CD4-positive, alpha-beta T cell treated with Interleukin-2 at 100 ng/mL for 4 hours (primary cell): ENCODE data around the gene HOXA13.

Experiments used
- DNase-seq: peaks from one replicate; pipeline ENCODE4 v3.0.0-alpha.2; 2020; ENCODE audit warnings: low spot score

HOXA13 gene

DNA sequence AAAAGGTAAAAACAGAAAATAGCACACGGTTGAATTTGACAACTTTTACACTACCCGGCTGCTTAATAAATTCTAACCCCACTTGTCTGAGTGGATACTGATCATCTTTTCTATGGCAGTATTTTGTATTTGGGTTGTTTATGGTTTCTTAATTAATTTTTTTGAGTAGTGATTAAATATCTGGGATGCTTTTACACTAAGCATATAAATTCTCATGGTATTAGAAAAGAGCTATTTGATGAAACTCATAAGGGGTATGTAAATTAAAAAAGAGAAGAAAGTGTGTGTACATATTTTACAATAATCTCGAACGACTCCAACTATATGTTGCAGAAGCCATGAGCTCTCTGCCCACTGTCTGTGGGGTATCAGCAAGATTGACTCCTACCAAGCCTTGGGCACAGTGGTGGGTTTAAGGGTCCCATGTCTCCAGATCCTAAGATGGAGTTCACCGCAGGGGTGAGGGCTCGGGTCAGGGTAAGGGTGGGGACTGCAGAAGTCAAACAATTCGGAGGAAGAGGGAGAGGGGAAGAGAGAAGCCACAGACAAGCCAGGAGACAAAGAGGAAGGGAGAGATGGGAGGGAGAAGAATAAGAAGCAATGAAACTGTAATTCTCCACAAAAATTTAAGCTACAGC lies 7.6 kb upstream of the HOXA13 start:
- DNase-seq = no peak

DNA sequence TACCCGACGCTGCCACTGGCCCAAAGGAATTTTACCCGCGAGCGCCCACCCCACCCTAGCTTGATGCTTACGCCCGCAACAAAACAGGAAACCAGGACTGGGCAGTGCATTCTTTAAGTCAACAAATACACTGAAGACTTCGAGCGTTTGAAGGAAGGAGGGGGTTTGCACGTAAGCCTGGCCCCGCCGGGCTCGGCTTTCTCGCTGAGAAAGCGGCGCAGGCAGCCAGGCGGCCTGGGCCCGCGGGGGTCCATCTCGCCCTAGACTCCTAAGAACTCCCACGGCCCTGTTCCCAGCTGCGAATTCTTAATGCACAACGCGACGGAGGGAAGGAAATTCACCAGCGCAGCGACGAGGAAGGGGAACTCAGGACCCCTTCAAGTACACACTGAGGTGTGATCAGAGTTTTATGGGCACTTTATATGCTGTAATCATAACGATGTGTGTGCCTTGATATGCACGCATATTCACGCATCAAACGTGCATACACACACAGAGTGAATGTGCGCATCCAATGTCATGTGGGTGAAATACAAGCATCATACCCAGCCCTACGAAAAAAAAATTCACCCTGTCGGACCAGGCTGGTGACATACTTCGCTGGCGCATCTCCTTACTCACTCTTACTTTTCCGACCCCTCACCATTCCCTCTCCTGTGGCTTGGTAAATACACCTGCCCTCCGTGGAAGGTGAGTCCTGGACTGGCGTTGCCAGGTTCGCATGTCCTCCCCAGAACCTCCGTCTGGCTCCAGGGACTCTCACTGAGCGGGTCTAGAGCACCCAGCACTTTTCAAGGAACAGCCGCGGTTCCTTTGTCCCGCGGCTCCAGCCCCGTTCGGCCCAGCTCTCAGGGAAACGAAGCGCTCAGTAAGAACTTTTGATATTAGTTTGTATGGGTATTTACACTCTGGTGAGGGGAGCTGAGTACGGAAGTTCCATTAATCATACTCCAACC lies 5.7 kb upstream of the HOXA13 start:
- no peak for DNase-seq

DNA sequence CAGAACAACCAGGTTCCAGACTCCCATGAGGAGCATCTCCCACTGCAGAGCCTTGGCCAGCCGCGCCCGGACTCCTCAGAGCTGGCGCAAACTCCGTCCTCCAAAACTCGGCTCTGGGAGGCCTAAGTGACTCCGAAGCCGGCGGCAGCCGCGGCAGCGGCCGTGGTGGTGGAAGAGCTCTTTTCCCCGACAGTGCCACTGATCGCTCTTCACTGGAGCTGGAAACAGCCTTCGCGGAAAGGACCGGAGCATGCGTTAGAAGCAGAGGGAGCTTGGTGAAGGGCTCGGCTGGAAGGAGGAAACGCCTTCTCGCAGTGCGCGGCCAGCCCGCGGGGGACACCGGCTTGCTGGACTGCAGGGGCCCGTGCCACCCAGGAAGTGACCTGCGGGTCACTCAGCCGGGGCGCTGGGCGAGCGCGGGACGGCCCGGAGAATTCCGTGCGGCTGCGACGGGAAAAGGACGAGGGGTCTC lies 5.0 kb upstream of the HOXA13 start:
- DNase-seq = no peak

DNA sequence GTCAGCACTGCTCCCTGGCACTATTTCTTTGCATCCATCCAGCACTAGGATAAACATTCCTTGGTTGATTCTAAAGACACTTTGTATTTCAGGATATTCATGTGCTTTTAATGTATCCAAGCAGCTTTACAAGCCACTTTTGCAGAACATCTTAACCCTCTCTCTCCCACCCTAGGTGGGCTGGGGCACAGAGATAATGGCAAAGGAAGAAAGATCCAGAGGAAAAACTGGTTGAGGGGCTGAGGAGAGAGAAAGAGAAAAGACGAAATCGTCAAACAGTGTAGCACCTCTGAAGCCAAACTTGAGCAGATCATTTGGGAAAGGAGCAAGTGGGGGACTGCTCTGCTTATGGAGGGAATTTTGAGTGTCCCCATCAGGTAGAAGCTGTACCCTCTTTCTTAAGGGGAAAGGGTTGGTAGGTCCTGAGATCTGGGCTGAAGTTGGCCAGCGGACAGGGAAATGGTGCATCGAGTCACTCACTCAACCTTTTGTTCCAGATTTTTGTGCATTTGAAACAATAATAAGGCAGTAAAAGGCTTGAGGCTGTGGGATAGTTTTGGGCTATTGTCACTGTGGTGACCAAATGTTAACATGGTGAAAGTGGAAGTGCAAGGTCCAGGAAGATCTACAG lies 4.2 kb upstream of the HOXA13 start:
- DNase-seq = no peak

DNA sequence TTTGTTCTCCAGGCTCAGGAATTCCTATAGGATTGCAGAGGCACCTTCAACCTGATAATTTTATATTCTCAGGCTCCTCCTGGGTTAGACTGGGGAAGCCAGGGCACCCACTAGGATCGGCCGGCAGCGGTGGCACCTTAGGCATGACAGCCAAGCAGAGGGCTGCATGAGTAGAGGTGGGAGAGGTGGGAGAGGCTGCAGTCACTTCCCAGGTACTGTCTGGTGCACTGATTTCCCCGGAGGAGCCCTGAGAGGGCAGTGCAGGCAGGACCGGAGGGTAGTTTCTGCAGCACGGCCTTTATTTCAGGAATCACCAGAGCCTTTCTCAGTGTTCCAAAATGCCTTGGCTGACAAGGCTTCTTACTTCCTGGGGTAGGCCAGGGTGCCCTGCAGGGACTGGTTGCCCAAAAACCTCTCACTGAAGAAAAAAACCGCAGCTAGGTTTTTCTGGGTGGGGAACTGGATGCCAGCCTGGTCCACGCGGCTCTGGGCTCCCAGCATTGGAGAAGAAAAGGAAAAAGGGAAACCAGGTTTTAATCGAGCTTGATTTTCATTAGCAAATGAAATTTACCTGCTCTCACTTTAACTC lies 3.6 kb upstream of the HOXA13 start:
- no peak for DNase-seq

DNA sequence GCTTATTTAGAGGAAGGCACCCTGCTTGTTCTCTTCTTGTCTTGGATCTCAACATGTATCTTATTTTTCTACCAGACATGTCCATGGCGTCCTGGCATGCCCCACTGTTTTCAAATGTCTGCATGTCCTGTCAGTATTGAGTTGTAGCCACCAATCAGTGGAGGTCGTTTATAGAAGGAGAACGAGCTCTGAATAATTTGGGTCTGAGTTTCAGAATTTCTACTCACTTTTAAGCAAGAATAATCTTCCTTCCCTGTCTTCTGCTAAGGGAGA lies 2.9 kb upstream of the HOXA13 start:
- no peak for DNase-seq

DNA sequence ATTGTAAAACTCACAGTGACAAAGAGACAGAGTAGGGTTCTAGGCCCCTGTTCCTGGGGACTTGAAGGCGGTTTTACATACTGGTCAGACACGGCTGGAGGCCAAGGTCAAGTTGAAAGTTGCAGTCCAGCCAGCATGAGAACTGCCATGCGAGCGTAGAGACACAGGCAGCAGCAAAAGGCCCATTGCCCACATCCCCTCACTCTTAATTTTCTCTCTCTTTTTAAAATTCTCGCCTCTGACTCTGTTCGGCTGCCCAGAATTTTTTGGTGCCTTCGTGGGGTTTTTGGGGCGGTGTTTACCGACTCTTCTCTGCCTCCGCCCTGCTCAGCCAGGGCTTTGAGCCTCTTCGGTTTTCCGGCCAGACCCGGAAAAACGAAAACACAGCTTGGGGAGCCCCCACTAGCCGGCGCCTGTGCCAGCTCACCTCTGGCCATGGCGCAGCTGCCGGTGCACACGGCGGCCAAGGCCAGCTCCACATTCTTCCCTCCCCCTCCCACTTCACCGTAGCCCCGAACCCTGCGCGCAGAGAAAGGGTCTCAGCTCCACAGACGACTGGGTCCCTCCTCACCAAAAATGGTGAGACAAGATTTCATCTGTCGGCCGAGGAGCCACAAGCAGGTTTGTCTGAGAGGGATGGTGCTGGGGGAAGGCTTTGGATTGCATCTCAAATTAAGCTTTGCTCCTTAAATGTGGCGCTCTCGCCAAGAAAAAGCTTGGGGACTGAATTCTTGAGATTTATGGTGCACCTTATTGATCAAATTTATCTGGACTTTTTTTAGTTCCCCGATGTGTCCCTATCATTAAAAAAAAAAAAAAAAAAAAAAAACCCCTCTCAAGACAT lies 2.3 kb upstream of the HOXA13 start:
- no peak for DNase-seq

DNA sequence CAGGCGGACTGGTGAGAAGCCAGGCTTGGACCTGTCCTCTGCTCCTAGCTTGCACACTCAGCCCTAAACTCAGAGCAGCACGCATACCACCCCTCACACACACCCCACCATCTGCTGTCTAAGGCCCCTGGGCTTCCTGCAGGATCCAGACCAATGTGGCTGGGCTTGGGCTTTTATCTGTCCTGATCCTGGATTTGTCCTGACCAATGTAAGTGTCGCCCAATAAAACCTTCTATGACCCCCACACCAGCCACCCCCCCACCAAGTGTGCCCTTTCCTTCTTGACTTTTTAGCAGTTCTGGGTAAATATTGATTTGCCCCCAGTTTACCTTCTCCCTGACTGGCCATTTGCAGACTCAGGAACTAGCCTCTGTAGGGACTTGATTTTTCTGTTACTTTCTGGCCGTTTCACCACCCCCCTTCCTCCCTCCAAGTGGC lies 1.7 kb upstream of the HOXA13 start:
- DNase-seq = no peak

DNA sequence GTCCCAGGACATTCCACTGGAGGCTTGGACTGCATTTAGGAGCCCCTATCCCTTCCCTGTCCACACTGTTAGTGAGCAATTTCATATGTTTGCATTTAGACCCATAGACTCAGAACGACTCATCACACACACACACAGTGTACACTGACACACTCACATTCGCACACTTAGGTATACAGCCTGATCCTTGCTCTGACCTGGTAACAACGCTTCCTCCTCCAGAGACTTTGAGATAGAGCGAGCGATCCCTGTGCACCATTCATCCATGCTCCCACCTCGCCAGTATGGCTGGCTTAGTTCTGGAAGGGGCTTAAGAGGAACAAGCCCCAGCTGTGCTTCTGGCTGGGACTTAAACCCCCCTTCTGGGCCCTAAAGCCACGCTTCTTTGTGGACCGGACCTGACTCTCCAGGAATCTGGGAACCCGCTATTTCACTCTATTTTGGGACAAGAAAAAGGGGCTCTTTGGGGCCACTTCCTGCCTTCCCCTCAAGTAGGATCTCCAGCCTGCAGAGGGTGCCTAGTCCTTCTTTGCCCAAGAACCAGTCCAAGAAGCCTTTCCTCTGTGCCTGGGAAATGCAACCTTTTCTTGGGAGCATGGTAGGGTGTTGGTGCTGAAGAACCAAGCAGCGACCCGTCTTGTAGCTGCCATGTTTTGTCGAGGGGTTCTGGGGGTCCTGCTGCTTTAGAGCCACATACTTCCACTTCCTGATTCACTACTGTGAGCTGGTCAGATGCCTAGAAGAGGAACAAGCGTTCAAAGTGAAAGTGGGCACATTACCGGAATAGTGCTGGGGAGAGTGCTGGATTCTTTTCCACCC lies 1.1 kb upstream of the HOXA13 start:
- DNase-seq = no peak

DNA sequence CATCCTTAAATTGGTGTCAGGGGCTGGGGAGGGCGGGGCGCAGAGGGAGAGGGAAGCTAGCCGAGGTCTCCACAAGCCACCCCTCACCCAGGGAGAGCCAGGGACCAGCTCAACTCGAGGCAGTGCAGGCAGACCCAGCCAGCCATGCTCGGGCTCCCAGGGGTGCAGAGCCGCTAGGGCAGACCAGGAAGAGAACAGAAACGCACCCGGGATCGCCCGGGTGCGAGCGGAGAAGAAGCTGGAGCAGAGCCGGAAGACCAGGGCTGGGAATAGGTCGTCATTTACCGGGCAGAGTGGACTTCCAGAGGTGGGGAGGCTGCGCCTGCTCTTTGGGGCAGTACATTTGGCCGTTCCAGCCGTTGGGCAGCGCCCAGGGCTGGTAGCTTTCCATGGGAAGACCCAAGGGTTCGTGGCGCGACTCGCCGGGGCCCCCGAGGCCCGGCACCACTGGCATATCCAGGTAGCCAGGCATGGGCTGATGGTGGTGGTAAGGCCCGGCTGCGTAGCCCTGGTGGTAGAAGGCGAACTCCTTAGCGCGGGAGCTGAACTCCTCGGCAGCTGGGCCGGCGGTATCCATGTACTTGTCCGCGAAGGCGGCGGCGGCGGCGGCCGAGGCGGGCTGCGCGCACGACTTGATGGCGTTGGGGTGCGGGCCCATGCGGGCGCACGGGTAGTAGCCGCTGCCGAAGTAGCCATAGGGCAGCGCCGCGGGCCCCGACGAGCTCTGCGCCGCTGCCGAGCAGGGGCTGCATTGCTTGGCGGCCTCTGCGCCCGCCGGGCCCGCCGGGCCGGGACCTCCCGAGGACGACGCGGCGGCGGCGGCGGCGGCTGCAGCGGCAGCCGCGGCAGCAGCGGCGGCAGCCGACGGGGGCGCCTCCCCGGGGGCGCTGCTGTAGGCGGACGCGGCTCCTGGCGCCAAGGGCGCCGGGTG lies 755 bp downstream of the HOXA13 start:
- no peak for DNase-seq

DNA sequence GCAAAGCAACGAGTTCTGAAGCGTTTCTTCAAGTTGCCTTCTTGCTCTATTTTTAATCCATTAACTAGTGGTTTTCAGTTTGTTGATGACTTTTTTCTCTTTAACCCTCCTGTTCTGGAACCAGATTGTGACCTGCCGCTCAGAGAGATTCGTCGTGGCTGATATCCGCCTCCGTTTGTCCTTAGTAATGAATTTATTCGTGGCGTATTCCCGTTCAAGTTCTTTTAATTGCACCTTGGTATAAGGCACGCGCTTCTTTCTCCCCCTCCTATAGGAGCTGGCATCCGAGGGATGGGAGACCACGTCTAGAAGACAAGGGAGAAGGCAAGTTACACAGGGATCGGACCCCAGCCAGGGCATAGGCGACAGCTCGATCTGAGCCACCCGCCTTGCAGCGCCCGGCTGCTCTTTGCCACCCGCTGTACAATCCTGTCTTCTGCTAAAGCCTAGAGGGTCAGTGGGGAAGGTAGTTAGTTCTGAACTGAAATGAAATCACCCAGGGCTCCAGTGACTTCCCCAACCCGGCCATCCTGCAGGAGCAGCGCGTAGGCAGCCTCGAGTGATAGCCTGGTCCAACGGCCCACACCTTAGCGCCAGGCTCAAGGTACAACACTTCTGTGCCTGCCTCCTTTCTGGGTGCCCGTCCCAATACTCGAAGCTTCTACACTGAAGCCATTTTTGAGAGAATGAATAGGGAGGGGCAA lies 1.6 kb downstream of the HOXA13 start:
- no peak for DNase-seq

DNA sequence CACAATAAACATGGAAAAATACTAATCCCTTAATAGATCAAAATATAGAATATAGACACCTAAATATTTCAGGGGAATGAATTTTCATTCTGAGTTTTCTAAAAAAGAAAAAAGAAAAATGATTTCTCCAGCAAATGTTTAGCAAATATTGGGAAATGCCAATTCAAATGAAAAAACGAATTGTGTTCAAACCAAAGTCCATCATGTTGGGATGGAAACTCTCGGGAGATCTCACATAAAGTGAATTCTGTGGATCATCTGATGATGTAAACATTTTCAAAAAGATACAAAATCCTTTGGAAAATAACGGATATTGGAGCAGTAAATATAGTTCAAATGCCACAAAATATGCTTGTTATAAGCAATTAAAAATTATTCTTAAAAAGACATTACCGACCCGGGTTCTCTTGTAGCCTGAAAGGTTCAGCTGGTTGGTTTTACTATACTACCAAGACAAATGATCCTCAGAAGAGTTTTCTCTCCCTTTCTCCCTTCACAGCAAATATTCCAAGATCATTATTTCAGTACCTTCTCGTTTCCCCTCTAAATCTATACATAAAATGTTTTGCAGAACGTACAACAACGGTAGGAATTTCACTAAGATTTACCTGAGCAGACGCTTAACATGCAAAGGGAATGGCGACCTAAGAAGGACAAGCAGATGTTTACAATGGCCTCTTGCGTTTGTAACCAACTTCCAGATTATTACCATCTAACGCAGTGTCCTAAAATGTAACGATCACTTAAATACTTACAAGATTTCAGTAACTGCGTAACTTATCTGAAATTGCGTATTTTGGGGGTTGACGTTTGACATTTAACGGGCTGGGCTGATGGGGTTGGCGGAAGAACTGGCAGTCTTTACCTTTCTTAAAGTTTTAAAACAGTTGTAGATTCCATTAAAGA lies 2.5 kb downstream of the HOXA13 start:
- DNase-seq = no peak

DNA sequence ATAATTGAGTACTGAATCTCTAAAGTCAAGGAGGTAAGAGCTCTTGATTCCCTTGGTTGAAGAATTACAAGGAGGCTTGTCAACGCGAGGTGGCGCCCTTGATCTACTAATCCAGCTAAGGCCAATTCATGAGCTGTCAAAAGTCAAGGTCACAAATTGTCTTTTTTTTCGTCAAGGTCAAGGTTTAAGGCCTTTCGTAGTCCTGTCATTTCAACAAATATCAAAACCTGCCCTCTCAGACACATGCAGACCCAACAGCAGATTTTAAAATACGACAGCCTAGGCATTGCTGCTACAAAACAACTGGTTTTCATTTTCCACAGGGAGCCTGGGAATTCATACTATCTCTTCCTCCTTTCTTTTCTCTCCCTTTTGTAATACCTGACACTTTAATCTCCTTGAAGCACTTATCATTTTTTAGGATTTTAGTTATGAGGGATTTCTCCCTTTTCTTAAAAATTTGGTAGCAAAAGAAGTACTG lies 3.6 kb downstream of the HOXA13 start:
- peak; percentile 81 for DNase-seq

DNA sequence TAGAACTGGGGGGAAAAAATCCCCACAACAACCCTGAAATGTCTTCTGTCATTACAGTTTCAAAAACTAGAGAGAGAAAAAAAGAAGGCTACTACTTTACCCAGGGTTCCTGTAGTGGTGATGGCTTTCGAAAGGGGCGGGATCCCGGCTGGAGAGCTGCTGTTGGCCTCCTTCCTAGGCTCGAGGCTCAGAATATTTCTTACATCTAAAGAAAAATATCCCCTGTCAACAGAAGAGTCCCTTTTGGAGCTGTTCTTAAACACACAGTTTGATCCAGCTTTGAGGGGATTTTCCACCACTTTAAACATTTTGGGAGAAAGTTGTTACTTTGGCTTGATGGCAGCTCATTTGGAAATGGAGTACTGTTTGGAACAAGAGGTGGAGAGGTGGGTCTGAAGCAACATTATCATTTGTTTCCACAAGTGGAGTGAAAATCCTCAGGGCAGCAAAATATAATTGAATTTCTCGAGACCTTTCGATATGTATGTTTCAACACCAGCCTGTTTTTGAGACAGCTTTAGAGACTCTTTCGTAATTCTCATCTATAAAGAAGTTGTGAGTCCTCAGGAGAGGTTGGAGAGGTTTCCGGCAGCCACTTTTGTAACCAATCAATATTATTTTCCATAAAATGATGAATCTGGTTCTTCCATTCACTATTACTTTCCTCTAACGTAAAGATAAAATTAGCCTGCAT lies 5.1 kb downstream of the HOXA13 start:
- DNase-seq = no peak

DNA sequence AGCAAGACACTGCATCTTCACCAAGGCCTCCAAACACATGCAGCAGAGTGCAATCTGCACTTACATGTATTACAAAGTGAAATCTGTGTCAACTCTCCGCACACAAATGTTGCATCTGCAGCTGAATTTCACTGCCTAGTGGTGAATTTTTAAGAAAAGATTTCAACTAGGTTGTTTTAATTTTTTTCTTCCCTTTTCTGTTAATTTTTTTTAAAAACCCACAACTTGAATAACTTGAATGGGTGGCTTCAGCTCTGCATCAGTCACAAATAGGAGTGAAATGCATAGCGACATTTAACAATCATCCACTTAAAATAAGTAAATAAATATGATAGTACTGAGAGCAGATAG lies 5.9 kb downstream of the HOXA13 start:
- no peak for DNase-seq

DNA sequence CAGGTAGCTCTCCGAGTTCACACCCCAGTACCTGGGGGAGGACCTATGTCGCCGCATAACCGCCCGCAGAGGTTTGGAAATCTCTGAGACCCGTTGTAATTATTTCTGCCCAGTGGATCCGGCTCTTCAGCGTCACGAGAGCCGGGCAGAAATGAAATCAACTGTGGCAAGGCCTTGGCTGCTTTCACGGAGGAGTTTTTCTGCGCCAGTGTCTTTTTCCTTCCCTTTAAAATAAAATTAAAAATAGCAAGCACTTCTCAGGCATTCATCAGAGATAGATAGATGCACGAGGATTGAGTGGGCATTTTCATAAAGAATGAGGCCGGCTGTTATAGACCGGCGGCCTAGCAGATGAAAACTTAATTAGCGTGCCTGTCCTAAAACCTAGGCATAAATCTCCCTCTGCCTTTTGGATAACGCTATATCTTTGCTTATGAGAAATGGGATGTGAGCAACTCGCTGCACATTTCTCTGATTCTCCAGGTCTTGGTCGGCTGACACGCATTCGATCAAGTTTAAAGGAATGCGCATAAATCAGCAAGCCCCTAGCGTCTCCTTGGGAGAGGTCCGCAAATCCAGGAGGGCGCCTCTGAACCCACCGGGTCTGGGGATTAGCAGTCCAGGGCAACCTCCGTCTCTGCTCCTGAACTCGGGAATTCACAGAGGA lies 6.4 kb downstream of the HOXA13 start:
- no peak for DNase-seq
